GM18870 (cell line): ENCODE results near the gene TNFRSF18.

Experiments used
- ATAC-seq: cut with Tn5 transposase; IDR thresholded peaks from one replicate; pipeline ENCODE4 v1.9.1; 2021; ENCODE audit warnings: moderate library complexity; ENCODE audit not compliant: unreplicated experiment

Gene TNFRSF18

DNA sequence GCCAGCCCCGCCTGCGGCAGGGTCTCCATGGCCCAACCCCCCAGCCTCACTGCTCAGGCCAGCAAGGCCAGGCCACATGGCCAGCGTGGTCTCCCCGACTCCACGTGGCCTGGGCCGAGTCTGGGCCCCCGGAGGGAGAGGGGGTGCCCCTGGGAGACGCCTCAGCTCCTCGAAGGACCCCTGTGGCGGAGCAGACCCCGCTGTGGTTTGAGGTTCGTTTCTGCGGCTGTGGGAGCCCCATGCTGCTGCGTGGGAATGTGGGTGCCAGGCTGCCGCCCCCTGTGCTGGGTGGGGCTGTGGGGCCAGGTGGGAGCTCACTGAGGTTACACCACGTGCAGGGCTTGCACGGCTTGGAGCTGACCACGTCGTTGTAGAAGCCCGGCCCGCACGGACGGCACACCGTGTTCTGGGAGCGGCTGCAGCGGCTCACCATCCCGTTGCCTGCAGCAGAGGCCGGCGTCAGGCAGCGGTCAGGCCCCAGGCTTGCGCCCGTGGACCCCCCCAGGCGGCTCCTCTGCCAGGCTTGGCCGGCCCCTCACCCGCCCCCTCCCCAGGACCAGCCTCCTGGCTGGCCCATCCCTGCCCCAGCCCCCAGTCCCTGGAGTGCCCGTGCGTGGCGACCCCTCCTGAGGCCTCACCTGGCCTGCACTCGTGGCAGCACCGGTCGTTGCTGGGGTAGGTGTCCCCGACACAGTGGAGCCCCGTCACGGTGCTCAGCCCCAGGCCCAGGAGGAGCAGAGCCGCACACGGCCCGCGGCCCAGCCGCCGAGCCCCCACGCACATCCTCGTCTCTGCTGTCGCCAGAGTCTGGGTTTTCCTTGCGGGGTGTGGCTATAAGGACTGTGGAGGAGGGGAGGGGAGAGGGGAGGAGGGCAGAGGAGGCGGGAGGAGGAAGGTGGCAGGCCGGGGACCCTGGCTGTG is 7.2 kb upstream of the TNFRSF18 start, which contains the start of gene TNFRSF4:
TNFRSF4 (minus strand) TSS at position 809 of the 921 bp plus-strand sequence; CDS start at position 783, 26 bp downstream.
- ATAC-seq, result no peak

DNA sequence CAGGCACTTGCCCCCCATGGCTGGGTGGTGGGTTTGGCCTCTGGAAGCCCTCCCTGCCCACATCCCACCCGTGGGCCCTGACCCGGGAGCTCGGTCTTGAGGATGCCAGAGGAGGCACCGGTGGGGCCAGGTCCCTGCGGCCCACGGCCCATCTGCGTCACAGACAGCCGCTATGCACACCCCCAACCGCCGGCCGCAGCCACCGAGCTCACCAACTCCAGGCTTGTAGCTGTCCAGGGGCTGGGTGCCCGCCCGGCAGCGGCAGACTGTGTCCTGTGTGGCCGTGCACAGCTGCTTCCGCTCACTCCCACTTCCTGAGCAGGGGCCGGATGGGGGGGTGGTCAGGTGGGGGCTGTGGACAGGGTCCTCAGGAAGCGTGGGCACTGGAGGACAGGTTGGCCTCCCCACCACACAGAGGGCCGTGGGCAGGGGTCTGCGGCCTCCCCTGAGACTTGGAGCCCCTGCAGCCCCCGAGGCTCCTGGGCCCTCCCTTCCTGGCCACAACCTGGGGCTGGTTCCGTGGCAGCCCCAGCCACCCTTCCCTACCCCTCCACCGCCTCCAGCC is 6.5 kb upstream of the TNFRSF18 start:
- no peak for ATAC-seq

DNA sequence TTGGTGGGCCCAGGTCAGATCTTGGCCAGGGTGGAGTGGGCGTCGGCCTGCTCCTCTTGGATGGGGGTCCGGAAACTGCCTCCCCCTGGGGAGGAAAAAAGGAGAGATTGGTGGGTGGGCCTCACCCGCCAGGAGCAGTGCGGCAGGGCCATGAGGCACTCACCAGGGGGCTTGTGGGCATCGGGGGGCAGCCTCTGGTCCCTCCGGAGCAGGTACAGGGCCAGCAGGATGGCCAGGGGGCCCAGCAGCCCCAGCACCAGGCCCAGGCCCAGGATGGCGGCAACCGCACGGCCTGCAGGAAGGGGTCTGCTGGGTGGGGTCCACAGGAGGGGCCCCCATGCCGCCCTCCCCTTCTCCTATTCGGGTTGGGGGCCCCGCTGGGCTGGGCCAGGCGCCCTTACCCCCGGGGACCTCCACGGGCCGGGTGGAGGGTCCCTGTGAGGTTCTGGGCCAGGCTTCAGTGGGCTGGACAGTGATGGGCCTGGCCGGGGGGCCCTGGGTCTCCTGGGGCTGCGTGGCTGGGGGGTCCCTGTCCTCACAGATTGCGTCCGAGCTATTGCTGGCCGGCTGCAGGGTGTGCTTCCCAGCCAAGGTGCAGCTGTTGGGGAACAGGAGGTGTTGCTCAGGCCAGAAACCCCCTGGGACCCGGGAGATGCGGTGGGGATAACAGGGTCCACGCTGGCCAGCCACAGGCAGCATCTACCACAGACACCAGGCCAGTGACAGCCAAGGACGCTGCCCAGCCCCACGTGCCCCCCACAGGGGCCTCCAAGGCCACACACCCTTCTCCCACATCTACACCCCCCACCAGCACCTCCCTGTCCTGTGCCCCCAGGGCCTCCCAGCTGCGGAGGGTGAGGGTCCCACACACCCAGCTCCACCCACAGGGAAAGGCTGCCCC is 5.4 kb upstream of the TNFRSF18 start:
- no peak for ATAC-seq

DNA sequence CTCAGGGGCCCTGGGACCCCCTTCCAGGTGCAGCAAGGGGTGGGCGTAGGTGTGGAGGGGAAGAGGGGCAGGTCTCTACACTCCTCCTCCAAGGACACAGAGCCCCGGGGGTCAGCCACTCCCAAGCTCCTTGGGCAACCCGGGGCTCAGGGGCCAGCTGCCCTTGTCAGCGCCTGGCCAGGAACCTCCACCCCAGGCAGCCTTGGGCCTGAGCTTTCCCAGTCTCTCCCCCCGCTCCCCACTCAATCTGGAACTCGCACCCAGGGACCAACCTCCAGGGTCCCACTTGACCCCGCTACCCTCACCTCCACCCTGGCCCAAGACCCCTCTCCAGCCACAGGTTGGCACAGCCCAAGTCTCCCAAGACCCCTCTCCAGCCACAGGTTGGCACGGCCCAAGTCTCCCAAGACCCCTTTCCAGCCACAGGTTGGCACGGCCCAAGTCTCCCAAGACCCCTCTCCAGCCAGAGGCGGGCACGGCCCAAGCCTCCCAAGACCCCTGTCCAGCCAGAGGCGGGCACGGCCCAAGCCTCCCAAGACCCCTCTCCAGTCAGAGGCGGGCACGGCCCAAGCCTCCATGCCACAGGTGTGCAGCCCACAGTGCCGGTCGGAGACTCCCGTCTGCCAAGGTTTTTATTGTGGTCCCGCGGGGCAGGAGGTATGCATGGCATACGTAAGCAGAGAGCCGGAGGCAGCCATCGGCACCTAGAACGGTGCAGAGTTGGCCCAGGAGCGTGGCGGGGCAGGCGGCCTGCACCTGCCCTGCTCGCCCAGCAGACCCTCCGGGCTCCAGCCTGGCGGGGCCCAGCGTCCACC is 4.5 kb upstream of the TNFRSF18 start:
- ATAC-seq, result no peak

DNA sequence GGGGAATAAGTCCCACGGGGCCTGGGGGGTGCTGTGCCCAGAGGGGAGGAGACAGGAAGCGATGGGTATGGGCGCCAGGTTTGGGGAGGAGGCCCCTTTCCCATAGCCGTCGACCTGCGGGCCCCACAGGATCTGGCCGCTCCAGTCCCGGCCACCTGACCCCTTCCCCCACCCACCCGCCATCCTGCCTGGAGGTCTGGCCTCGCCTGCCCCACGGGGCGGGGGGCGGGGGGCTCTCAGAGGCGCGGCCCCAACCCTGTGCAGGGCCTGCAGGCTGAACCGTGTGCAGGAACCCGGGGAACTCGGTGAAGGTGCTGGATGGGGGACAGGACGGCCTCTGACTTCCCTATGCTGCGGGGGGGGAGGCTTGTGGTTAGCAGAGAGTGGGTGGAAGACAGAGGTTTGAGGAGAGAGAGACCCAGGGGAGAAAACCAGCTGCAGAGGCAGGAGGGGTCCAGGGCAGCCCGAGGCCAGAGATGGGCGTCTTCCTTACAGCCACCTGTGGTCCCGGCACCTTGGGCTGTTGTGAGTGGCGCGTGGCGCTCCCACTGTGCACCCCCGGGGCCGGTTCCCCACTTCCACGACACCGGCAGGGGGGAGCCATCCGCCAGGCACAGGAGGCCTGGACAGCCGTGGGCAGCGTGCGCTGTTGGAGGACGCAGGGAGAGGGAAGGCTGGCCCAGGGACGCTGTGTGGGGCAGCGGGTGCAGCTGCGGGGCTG is 2.5 kb upstream of the TNFRSF18 start:
- no peak for ATAC-seq

DNA sequence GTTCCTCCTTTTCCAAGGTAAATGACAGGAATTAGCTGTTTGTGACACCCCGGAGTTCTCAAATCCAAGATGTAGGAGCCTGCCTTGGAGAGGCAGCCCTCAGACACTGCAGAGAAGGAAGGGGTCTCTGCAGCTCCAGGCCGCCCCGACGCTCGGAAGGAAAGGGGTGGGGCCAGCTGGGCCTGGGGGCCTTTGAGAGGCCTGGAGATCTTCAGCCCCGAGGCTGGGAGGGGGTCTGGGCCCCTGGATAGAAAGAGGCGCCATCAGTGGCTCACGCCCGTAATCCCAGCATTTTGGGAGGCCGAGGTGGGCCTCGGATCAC is 1.1 kb upstream of the TNFRSF18 start:
- ATAC-seq, result no peak

DNA sequence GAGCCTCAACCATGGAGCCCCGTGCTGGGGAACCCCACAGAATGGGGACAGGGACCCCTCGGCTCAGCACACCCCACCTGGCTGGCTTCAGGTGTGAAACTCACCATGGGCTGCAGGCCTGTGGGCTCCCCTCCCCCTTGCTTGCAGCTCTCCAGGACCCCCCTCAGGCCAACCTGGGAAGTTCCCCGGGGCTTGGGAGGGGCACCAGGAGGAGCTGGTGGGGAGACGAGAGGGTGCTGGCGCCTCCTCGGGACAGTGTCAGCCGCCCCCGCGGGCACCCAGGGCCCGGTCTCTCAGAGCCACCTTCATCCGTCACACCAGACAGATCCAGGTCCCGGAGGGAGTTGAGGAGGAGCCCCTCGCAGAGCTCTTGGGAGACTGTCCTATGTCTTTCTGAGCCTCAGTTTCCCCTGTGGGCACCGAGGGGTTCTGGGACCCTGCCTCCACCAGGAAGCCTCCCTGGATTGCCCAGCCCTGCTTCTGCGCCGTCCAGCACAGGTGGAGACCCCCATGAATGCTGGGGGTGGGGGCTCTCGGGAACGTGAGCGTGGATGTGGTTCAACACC is 657 bp upstream of the TNFRSF18 start:
- no peak for ATAC-seq

DNA sequence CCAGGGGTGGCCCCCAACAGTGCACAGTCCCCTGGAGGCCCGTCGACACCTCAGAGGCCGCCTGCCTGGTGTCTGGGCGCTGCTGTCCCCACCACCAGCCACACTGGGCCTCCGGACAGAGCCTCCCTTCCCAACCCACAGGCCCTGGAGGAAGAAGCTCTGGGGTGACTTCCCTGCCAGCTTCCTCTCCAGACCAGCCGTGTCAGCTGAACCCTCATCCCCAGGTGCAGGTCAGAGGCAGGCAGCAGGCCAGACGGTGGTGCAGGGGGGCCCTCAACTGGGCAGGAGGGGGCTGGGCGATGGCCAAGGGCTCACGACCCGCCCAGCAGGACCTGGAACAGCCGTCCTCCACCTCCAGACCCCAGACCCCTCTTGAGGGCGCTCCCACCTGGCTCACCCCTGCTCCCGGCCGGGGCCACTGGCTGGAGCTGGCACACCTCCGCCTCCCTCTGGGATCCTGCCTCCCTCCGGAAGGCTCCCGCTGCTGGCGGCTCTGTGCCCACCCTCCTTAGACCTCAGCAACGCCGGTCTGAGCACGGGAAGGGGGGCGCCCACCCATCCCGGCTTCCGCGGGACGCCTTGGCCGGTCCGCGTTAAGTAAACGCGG is 520 bp downstream of the TNFRSF18 start:
- no peak for ATAC-seq

DNA sequence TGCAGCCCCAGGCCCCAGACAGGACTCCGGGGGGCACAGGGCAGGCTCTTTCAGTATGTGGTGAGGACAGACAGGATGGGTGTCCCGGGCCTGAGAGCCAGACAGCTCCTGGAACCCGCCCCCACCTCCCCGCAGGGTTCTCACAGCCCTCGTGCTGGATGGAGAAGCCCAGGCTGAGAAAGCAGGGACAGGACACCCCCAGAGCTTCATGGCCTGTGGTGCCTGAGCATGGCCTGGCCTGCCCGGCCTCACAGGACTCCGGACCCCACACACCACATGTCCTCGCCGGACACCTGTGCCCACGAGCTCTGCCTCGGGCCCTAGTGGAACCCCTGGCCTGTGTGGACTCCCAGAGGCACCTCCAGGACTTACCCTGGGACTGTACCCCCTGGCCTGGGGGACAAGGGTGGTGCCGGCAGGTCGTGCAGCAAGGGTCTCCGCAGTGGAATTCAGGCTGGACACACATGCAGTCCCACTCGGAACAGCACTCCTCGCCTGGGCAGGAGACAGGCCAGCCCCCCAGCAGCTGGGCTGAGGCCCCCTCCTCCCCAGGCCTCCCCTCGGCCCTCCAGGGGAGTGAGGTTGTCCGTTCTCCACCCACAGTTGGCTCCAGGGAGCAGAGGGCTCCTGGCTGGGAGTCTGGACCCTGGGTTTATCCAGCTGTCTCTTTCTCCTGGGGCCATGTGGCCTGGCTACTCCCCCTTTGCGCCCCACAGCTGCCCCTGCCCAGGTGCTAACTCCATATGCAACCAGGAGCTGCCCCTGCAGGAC is 1.2 kb downstream of the TNFRSF18 start:
- ATAC-seq, result no peak

DNA sequence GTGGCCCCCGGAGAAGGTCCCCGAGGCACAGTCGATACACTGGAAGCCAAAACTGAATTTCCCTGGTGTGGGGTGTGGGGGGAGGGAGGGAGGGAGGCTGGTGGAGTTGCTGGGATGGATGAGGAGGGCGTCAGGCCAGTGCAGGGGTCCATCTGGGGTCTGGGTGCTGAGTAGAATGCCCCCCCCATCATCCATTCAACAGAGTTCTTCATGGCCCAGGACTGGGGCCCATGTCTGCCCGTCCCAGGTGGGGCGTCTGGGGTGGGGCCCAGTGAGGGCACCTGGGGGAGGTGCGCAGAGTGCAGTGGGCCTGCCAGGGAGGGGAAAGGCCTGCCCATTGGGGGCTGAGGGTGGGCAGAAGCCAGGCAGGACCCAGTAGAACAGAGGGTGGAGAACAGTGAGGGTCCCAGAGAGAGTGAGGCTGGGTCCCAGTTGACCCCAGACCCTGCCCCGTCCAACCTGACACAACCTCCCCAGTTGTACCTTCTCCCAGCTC is 1.9 kb downstream of the TNFRSF18 start:
- no peak for ATAC-seq

DNA sequence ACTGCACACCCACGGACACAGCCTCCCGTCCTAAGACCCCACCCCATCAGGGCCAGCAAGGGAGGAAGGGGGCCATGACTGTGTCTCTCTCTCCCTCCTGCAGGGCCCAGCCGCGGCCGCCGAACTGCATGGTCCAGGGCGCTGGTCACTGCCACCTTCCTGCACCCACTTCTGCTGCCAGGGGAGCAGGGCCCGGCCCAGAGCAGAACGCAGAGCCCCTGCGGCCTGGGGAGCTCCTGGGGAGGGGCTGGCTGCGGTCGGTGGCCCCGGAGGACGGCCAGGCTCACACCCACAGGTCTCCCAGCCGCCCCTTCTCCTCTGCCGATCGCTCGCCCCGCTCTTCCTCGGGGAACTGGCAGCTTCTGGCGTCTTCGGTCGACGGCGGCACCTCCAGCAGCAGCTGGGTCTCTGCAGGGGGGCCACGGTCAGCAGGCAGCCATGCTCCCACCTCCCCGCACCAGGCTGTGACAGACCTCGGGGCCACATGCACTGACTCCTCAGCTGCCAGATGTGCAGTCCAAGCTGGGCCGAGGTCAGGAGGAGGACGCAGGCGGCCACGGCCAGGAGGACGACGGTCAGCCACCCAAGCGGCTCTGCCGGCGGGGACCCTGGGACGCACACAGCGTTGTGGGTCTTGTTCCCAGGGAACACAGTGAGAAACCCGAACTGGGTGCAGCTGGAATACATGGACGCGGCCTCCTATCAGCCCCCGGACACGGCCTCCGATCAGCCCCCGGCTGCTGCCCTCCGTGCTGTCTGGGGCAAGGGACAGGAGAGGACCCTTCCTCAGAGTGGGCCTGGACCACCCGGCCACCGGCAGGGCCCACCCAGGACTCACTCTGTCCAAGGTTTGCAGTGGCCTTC is 2.6 kb downstream of the TNFRSF18 start:
- ATAC-seq, result no peak

DNA sequence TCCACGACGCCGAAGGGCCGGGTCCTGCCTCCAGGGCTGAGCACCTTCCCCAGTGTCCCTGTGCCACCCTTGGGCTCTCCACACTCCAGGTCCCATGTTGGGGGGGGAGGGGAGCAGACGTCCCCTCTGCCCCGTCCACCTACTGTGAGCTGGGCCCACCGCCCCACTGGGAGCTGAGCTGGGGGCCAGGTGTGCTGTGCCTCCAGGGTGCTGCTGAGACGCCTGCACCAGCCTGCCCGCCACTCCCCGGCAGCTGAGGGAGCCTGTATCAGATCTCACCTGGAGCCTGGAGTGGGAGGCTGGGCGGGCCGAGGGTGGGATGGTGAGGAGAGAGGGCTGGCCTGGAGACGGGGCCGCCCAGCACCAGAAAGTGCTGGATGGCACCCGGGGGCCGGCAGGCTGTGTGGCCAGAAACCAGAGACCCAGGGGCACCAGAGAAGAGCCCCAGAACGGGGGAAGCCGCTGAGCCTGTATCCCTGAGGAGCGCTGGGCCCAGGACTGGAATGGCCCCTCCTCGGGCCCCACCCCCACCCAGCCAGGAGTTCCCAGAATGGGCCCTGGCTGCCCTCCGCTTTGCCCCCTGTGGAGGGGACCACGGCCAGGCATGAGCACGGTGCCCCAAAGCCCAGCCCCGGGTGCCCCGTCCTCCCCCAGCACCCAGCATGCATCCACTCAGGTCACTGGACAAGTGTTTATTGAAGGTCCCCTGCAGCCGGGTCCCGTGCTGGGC is 3.4 kb downstream of the TNFRSF18 start:
- ATAC-seq, result no peak

DNA sequence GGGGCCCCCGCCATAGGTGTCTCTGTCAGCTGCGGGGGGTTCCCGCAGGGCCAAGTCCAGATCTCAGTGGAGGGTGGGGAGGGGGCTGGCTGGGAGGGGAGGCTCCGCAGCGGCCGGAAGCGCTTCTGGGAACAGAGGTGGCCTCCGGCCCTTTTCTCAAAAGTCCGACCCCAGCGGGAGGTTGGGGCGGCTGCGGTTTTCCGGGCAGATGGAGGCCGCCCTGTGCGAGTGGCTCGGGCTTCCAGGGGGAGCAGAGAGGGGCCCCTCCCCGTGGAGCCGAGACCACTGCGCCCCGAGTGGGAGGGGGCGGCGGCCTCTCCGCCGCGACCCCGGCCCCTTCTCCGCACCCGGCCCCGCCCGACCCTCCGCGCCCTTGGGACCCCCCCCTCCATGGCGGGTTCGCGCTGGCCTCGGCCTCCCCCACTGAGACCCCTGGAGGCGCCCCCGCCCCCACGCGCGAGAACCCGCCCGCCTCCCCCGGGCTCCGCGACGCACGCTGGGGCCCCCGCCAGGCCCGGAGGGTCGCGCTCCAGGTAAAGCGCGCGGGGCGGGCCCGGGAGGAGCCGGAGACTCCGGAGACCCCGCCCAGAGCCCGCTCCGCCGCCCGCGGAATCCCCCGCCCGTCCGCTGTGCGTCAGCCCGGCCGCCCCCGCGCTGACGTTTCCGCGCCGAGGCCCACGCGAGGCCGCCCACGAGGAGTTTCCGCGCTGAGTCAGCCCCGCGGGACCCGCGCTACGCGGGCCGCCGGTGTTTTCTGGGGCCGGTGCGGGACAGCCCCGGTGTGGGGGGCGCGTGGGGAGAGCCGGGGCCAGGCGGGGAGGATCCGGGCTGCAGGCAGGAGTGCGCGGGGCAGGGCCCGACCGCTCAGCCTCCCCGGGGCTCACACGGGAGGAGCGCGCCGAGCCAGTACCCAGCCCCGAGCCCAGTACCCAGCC is 5.2 kb downstream of the TNFRSF18 start:
- ATAC-seq, result no peak

DNA sequence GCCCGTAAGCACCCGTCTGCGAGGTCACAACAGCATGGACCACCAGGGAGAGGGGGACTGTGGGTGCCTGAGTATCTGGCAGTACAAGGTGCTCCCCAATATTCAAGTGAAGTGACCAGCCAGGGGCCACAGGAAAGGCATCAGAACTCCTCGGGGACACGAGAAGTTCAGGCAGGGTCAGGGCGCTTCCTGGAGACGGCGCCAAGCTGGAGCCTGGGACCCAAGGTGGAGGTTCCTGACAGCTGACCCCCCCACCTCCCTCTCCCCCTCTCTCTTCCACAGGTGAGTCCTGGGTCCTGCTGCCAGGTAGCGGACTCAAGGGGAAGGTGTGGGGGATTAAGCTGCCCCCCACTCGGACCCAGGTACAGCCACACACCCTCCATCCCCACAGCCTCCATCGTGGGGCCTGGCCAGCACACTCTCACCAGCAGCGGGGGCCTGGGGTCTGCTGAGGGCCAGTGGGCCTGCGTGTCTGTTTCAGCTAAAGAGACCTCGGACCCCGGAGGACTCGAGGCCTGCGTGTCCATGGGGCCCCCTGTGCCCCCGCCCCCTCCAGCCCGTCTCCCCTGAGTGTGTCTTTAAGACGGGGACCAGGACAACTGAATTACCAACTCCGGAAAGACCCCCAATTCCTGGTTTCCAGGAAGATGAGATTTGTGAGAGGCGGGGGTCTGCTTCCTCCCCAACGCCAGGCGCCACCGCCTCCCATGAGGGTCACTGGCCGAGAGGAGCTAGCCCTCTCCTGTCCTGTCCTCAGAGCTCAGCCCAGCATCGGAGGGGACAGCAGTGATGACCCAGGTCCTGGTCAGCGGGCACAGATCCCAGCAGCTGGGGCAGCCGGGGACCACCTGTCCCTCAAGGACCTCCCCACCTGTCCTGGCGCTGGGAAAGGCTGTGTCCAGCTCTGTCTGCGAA is 6.2 kb downstream of the TNFRSF18 start:
- no peak for ATAC-seq
